ENCODE data around the gene HSD17B3. TPM values are rescaled to one million over a fixed set of nuclear protein-coding genes. Genes with fewer than 3 reads are reported as not detected.

Gene HSD17B3
- total and polyA plus RNA-seq, 10 of the 15 experiments (the other 5 are each of a cell fraction or from before 2014, with no cell fraction given) = not detected

DNA sequence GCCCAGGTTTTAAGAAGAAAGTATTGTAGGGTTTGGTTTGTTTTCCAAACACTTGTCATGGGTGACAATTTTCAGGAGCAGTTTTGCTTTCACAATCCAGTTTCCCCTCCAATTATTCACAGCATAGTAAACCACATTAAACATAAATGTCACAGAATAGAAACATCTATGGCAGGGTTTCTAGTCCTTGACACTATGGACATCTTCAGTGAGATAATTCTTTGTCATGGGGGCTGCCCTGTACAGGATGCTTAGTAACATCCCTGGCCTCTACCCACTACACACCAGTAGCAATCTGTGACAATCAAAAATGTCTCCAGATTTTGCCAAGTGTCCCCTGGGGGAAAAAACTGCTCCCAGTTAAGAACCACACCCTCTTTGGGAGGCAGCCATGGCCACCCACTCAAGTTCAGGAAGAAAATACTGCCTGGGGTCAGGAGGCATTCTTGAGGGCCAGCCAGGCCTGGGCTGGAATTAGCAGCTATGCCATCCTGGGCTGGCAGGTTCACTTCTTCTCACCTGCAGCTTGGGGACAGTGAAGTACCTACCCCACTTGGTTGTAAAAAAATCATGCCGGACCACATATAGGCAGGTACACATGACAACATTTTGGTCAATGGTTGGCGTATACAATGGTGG, 116.3 kb downstream of the HSD17B3 start:
- no peak overlapping the region for H3K4me3 ChIP-seq
- no peak overlapping the region for H2AFZ ChIP-seq (ENCODE audit: control insufficient read depth, low read depth, low read length)
- H3K27ac ChIP-seq (ENCODE audit: control insufficient read depth, insufficient read depth) = no peak overlapping the region
- no peak overlapping the region for H3K9ac ChIP-seq (ENCODE audit: control insufficient read depth, insufficient read depth, low read length)
- BruUV-seq (replicated peaks) = no TSS peak
- ATAC-seq (no peak), DNase-seq (ENCODE audit: low read depth, low spot score) (no peak), FAIRE-seq (no peak)
- no peaks in the 10 kb centered on the region; the same call in 2 of the 3 replicates for H3K9me3 ChIP-seq (replicated peaks; ENCODE audit: control insufficient read depth, insufficient read depth, low read length)
- H3K4me2 ChIP-seq (ENCODE audit: control insufficient read depth, insufficient read depth) = no peak overlapping the region
- in situ Hi-C loops (cut with MboI) (no loop called here), intact Hi-C loops (cut with micrococcal nuclease; ENCODE audit: unreplicated experiment) (no loop called here)
- H4K20me1 ChIP-seq (ENCODE audit: control insufficient read depth, insufficient read depth) = no peaks in the 10 kb centered on the region
- RAD21 ChIA-PET (ENCODE audit: unreplicated experiment) = no interaction called here
- no peaks in the 10 kb centered on the region for H3K36me3 ChIP-seq (ENCODE audit: control insufficient read depth in 2 of 2, insufficient read depth in 2 of 2, low read length in 1 of 2)
- POLR2A ChIA-PET = no interaction called here
- no peaks in the 10 kb centered on the region for H3K79me2 ChIP-seq (ENCODE audit: control insufficient read depth, insufficient read depth, low read length)
- H3K4me1 ChIP-seq (ENCODE audit: control insufficient read depth, insufficient read depth, low read length) = no peaks in the 10 kb centered on the region
- TF ChIP-seq TCF3 (IDR thresholded peaks at IDR 0.05; ENCODE audit: borderline replicate concordance, insufficient read depth, low read depth, low read length) (no peak), SRF (IDR thresholded peaks at IDR 0.05; ENCODE audit: low read depth in 2 of 2, low read length in 2 of 2) (no peak), YBX1 (IDR thresholded peaks at IDR 0.05) (no peak), EED (IDR thresholded peaks at IDR 0.05; ENCODE audit: low read depth) (no peak), HDGF (IDR thresholded peaks at IDR 0.05) (no peak), CBX5 (IDR thresholded peaks at IDR 0.05; ENCODE audit: low read depth) (no peak), SMC3 (IDR thresholded peaks at IDR 0.05; ENCODE audit: borderline replicate concordance, low read length) (no peak), KLF5 (IDR thresholded peaks at IDR 0.05; ENCODE audit: partially characterized antibody) (no peak), FOS (IDR thresholded peaks at IDR 0.05; ENCODE audit: borderline replicate concordance, extremely low read depth, insufficient read length) (no peak), USF1 (IDR thresholded peaks at IDR 0.05; ENCODE audit: borderline replicate concordance, extremely low read length, insufficient read depth, low read depth, low read length) (no peak), NR2C2 (IDR thresholded peaks at IDR 0.05; ENCODE audit: borderline replicate concordance, control insufficient read depth, insufficient read length, low read depth) (no peak), CHD2 (IDR thresholded peaks at IDR 0.05; ENCODE audit: borderline replicate concordance, low read depth, low read length) (no peak), SUPT20H (IDR thresholded peaks at IDR 0.05; ENCODE audit: borderline replicate concordance, control insufficient read depth, low read depth, low read length) (no peak), PAX5 (IDR thresholded peaks at IDR 0.05; ENCODE audit: borderline replicate concordance, low read depth, low read length) (no peak)
- TF ChIP-seq, protein P1, sequence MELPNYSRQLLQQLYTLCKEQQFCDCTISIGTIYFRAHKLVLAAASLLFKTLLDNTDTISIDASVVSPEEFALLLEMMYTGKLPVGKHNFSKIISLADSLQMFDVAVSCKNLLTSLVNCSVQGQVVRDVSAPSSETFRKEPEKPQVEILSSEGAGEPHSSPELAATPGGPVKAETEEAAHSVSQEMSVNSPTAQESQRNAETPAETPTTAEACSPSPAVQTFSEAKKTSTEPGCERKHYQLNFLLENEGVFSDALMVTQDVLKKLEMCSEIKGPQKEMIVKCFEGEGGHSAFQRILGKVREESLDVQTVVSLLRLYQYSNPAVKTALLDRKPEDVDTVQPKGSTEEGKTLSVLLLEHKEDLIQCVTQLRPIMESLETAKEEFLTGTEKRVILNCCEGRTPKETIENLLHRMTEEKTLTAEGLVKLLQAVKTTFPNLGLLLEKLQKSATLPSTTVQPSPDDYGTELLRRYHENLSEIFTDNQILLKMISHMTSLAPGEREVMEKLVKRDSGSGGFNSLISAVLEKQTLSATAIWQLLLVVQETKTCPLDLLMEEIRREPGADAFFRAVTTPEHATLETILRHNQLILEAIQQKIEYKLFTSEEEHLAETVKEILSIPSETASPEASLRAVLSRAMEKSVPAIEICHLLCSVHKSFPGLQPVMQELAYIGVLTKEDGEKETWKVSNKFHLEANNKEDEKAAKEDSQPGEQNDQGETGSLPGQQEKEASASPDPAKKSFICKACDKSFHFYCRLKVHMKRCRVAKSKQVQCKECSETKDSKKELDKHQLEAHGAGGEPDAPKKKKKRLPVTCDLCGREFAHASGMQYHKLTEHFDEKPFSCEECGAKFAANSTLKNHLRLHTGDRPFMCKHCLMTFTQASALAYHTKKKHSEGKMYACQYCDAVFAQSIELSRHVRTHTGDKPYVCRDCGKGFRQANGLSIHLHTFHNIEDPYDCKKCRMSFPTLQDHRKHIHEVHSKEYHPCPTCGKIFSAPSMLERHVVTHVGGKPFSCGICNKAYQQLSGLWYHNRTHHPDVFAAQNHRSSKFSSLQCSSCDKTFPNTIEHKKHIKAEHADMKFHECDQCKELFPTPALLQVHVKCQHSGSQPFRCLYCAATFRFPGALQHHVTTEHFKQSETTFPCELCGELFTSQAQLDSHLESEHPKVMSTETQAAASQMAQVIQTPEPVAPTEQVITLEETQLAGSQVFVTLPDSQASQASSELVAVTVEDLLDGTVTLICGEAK (IDR thresholded peaks at IDR 0.05; ENCODE audit: borderline replicate concordance) = no peak
- SMC1A ChIA-PET (ENCODE audit: uncharacterized antibody, unreplicated experiment) = no interaction called here
- peaks cover 4 to 5% of the 10 kb centered on the region in 2 experiments; a peak in 3 of 4 replicates for H3K27me3 ChIP-seq (replicated peaks in 1 of 2; ENCODE audit: control insufficient read depth in 2 of 2, insufficient read depth in 2 of 2, low read length in 1 of 2)
- CTCF ChIA-PET = no interaction called here
- 54% methylated on average over 2 of the region's 2 CpGs for WGBS (ENCODE audit: insufficient coverage, insufficient replicate concordance, low lambda C conversion rate, missing lambda C conversion rate)
